ENCODE results near the gene KCNT2. TPM values are rescaled to one million over a fixed set of nuclear protein-coding genes. Genes with fewer than 3 reads are reported as not detected.

KCNT2 gene
- total and polyA plus RNA-seq, 4 donors: 1.7 to 11.2 (median 6.8) TPM

GRCh38 chr1:196442366-196442765 lies 165.9 kb downstream of the KCNT2 start:
- peaks cover 1 to 35% (median 13%) of the 10 kb centered on the region in 4 donors for H3K4me1 ChIP-seq (ENCODE audit: control insufficient read depth in 4 of 4, insufficient read depth in 4 of 4, low read length in 3 of 4)
- TF ChIP-seq, protein P1, sequence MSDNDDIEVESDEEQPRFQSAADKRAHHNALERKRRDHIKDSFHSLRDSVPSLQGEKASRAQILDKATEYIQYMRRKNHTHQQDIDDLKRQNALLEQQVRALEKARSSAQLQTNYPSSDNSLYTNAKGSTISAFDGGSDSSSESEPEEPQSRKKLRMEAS (IDR thresholded peaks at IDR 0.05): no peak
- no peak for TF ChIP-seq HNF4G (IDR thresholded peaks at IDR 0.05)
- no peak for TF ChIP-seq HNF4A (conservative IDR thresholded peaks at IDR 0.05)
- TF ChIP-seq RXRA (IDR thresholded peaks at IDR 0.05): no peak
- TF ChIP-seq ATF3 (IDR thresholded peaks at IDR 0.05): no peak
- TF ChIP-seq TAF1 (conservative IDR thresholded peaks at IDR 0.05): no peak
- no peak for TF ChIP-seq RAD21 (IDR thresholded peaks at IDR 0.05)
- no peak for TF ChIP-seq FOXA1 (IDR thresholded peaks at IDR 0.05)
- no peak for TF ChIP-seq FOXA2 (IDR thresholded peaks at IDR 0.05)
- no peak for TF ChIP-seq GABPA (IDR thresholded peaks at IDR 0.05 in 1 of 2, conservative IDR thresholded peaks at IDR 0.05 in 1 of 2)
- TF ChIP-seq, protein P2, sequence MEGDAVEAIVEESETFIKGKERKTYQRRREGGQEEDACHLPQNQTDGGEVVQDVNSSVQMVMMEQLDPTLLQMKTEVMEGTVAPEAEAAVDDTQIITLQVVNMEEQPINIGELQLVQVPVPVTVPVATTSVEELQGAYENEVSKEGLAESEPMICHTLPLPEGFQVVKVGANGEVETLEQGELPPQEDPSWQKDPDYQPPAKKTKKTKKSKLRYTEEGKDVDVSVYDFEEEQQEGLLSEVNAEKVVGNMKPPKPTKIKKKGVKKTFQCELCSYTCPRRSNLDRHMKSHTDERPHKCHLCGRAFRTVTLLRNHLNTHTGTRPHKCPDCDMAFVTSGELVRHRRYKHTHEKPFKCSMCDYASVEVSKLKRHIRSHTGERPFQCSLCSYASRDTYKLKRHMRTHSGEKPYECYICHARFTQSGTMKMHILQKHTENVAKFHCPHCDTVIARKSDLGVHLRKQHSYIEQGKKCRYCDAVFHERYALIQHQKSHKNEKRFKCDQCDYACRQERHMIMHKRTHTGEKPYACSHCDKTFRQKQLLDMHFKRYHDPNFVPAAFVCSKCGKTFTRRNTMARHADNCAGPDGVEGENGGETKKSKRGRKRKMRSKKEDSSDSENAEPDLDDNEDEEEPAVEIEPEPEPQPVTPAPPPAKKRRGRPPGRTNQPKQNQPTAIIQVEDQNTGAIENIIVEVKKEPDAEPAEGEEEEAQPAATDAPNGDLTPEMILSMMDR (IDR thresholded peaks at IDR 0.05; ENCODE audit: low read depth, low read length, missing input control): no peak
- no peak for TF ChIP-seq REST (IDR thresholded peaks at IDR 0.05)
- TF ChIP-seq YY1 (IDR thresholded peaks at IDR 0.05): no peak
- no peak for TF ChIP-seq EGR1 (IDR thresholded peaks at IDR 0.05; ENCODE audit: low read depth in 2 of 2)
- no peak for TF ChIP-seq JUND (IDR thresholded peaks at IDR 0.05)
- no peak for TF ChIP-seq ZBTB33 (IDR thresholded peaks at IDR 0.05)
- no peak for TF ChIP-seq SP1 (IDR thresholded peaks at IDR 0.05)
- H3K9ac ChIP-seq (ENCODE audit: low read depth in 1 of 2, low read length in 2 of 2): no peak overlapping the region
- H3K36me3 ChIP-seq (ENCODE audit: control insufficient read depth in 4 of 4, insufficient read depth in 3 of 4, low read depth in 1 of 4, low read length in 3 of 4): no peaks in the 10 kb centered on the region
- no peaks in the 10 kb centered on the region for H3K9me3 ChIP-seq (ENCODE audit: control insufficient read depth in 4 of 4, low read length in 3 of 4)
- DNase-seq (ENCODE audit: low spot score): no peak
- H3K27ac ChIP-seq (ENCODE audit: low read depth in 1 of 2, low read length in 2 of 2): peak overlapping the region; percentile 19 to 57
- no peak overlapping the region for H3K4me3 ChIP-seq (ENCODE audit: low read depth in 1 of 3, low read length in 3 of 3)
- 85% methylated on average over 3 of the region's 3 CpGs for WGBS
- H3K27me3 ChIP-seq (ENCODE audit: control insufficient read depth in 4 of 4, insufficient read depth in 4 of 4, low read length in 3 of 4): no peaks in the 10 kb centered on the region

Data from liver (tissue), 9 donors.